NCI-H1694 treated with DMSO at 0.1 percent for 48 hours (cell line): Measurements from ENCODE around the gene KDM2B.
"Not testable (repeated sequence)": the region's sequence is repeated elsewhere in the genome, so short reads cannot be mapped to it uniquely, and the experiment has no call there.

Experiments
- DNase-seq: peaks from one replicate; lab custom pipeline; 2025; lab: John Stamatoyannopoulos, UW

The KDM2B gene

DNA sequence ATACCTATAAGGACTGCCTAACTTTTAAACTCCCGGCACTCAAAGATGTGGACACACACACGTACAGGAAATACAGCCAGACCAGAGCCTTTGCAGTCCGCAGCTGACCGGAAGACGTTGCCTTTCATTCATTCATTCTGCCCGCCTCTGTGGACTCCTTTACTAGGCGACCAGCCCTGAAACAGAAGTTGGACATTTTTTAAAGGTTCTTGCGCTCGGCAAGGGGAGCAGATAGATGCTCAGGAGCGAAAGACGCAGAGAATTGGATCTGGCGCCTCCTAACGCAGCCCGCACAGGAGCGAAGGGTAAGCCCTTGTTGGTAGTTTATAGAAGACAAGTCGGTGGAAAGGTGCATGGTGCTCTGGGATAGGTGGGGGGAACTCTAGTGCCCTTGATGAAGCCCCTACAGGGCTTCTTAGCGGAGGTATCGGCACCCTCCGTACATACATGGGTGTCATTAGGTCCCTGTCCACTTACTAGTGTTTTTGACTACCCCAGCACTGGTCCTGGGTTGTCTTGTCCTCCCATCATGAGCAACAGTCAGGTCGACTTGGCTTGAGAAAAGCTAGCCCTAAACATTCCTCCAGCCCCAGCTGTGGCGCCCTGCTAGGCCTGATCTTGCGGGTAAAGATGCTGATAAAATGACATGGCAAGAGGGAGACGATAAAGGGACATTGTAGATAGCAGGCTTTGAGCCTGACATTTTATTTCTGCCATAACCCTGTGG lies at the start of gene KDM2B:
Gene KDM2B (minus strand): TSS at position 65 of the 727 bp plus-strand sequence. CDS start 112 bp downstream, outside the sequence.
- no peak for DNase-seq

DNA sequence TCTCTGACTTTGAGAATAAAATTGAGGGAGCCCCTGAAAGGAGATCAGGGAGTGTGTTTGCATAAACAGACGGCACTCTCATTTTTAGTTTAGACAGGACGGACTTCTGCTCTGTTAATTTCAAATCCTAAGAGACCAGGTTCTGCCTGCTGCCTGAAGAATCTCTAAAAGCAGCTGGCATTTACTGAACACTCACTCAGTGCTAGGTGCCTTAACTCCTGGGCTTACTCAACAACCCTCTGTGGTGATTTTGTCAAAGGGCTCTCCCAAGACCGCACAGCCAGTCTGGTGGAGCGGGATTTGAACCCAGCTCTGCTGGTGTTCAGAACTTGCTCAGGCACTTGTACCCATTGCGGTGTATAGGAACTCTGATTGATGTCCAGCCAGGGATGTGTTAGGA lies 47.7 kb upstream of the KDM2B start:
- no peak for DNase-seq

DNA sequence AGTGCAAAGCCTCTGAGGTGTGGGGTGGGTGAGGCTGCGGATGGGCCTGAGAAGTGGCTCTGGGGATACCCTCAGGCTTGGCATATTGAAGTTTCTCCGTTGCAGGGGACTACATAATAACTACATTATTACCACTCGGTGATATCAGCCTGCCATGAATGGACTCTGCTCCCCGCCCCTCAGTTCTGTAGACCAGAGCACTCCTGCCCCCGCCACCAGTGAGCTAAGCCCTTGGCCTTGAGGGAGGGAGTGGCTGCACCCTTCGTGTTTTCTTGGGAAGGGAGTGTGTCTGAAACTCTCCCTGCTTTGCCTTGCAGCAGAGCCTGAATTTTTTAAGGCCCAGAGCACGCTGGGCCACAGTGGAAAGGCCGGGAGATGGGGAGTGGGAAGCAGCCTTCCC lies 47.2 kb upstream of the KDM2B start:
- no peak for DNase-seq

DNA sequence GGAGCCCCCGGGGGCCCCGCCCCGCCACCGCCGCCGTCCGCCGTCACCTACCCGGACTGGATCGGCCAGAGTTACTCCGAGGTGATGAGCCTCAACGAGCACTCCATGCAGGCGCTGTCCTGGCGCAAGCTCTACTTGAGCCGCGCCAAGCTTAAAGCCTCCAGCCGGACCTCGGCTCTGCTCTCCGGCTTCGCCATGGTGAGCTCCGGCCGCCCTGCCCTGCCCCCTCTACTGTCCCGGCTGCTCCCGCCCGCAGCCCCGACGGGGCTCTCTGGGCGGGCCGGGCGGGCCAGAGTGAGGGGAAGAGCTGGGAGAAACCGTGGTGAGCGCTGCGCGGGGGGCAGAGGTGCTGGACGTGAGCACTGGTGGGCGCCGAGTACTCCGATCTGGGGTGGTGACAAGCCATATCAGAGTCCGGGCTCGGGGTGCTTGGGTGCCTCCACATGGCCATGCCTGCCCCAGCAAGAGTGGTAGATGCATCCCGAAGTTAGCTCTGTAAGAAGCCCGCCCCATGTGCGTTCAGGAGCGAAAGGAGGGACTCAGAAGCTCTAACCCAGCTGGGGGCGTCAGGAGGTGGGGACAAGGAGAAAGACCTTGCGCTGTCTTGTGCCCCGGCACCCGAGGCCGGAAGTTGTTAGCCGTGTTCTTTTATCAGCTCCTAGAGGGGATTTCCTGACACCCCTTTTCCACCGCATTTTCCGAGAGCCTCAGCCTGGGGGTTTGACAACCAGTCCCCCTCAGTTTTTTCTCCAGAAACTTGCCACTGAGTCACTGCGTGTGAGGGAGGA lies 46.2 kb upstream of the KDM2B start:
- DNase-seq = no peak

DNA sequence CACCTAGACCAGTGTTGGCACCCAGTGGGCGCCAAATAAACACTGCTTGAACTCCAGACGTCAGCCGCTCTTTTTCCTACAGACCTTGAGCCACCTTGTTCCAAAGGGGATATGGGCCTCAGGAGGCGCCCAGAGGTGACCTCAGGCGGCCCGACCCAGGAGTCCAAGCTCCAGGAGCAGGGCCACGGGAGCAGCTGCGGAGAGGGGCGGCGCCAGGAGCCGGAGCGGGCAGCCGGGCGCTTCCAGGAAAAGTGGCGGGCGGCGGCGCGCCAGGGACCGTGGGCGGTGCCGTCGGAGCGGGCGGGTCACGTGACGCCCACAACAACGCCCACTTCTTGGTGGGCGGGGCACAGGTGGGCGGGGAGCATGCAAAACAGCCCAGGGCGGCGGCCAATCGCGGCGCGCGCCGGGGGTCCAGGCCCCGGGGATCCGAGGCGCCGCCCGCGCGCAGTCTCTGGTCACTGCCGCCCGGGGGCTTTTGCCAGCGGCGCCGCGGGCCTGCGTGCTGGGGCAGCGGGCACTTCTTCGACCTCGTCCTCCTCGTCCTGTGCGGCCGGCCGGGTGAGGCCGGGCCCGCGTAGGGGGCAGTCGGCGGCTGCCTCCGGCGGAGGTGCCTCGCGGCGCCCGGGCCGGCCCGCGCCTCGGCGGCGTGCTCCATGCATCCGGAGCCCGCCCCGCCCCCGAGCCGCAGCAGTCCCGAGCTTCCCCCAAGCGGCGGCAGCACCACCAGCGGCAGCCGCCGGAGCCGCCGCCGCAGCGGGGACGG lies 45.4 kb upstream of the KDM2B start, which contains the start of gene ORAI1:
Gene ORAI1 (plus strand): TSS at position 444 of the 766 bp plus-strand sequence.
- peak; percentile 71 for DNase-seq

DNA sequence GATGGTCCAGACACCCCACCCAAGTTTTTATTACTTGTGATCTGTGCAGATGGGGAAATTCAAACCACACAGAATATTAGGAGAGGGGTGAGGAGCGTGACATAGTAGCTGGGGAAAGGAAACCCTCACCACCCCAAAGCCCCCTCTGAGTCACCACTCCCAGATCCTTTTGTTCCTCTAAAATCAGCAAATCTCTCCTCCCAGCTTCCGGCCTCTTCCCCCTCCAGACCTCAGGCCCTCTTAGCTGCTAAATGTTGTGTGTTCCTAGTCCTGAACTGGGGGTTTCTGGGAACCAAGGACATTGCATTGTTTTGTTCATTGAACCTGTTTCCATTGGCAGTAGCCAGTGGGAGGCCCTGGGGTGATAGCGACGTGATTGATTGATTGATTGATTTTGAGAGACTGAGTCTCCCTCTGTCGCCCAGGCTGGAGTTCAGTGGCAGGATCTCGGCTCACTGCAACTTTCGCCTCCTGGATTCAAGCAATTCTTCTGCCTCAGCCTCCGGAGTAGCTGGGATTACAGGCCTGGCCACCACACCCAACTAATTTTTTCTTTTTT lies 39.6 kb upstream of the KDM2B start:
- no peak for DNase-seq

DNA sequence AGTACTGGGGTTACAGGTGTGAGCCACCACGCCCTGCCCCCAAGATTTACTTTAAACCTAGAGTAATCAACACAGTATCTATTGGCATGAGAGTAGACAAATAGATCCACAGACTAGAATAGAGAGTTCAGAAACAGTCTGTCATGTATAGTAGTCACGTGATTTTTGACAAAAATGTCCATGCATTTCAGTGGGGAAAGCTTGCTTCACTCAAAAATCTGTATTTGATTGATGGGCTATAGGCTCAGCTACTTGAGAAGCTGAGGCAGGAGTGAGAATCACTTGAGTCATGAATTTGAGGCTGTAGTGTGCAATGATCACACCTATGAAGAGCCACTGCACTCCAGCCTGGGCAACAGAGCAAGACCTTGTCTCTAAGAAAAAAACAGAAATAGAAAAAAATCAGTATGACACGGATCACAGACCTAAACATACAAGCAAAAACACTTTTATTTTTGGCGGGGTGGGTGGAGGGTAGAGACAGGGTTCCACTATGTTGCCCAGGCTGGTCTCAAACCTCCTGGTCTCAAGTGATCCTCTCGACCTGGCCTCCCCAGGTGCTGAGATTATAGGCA lies 37.9 kb upstream of the KDM2B start:
- DNase-seq = no peak

DNA sequence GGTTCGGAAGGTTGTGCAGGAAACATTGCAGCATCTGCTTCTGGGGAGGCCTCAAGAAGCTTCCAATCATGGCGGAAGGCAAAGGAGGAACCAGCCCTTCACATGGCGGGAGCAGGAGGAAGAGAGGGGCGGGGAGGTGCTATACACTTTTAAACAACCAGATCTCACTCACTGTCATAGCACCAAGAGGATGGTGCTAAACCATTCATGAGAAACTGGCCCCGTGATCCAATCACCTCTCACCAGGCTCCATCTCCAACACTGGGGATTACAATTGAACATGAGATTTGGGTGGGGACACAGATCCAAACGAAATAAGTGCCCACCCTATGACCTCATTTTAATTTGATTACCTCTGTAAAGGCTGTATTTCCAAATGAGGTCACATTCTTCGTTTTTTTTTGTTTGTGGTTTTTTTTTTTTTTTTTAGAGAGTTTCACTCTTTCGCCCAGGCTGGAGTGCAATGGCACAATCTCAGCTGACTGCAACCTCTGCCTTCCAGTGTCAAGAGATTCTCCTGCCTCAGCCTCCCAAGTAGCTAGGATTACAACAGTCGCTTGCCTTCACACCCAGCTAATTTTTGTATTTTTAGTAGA lies 34.1 kb upstream of the KDM2B start:
- no peak for DNase-seq

DNA sequence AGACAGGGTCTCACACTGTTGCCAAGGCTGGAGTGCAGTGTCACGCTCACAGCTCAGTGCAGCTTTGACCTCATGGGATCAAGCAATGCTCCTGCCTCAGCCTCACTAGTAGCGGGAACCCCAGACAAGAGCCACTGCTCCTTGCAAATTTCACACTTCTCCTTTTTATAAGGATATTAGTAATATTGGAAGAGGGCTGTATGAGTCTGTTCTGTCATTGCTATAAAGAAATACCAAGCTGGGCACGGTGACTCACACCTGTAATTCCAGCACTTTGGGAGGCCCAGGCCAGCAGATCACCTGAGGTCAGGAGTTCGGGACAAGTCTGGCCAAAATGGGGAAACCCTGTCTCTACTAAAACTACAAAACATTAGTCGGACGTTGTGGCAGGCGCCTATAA lies 32.6 kb upstream of the KDM2B start:
- DNase-seq = no peak

DNA sequence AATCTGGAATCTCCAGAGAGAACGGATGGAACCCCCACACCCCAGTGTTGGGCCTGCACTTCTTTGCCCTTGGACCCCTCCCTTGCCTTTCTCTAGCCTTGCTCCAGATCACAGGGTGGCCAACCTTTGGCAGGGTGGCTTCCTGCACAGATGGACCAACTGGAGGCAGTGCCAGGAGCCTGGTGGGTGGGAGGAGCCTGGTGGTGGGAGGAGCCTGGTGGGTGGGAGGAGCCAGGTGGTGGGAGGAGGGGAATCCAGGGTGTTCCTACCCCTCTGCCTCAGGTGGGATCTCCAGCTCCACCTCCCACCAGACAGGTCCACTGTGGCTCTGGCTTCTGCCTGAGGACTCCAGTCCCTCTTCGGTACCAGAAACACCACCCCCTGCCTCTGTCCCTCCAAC lies 30.5 kb upstream of the KDM2B start:
- DNase-seq = no peak

DNA sequence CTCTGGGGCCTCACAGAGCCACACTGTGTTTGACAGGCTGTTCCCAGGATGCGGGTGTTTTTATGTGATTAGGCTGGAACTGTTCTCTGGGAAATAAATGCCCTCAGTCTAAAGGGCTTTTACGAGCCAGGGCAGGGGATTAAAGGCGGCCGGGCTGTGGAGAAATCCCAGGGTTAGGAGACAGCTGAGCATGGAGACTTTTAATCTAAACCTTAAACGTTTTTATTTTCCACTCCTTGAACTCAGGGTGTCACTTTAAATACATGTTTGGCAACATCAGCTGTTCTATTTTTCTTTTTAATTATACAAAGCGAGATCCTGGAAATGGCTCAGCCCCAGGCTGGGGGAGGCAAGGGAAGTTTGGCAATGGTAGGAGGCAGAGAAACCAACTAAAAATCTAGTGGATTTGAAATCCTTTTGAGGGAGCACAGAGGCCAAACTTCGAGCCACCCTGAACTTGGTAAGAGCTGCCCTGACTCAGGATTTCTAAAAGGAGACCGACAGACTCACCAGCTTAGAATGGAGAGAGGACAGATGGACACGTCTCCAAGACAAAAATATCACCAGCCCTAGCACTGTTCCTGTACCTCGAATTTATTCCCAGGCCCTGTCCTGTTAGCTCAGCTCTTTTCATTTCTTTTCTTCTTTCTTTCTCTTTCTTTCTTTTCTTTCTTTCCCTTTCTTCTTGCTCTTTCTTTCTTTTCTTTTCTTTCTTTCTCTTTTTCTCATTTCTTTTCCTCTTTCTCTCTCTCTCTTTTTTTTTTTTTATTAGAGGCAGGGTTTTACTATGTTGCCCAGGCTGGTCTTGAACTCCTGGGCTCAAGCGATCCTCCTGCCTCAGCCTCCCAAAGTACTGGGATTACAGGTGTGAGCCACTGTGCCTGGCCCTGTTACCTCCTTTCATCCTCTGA lies 29.7 kb upstream of the KDM2B start:
- DNase-seq = no peak

DNA sequence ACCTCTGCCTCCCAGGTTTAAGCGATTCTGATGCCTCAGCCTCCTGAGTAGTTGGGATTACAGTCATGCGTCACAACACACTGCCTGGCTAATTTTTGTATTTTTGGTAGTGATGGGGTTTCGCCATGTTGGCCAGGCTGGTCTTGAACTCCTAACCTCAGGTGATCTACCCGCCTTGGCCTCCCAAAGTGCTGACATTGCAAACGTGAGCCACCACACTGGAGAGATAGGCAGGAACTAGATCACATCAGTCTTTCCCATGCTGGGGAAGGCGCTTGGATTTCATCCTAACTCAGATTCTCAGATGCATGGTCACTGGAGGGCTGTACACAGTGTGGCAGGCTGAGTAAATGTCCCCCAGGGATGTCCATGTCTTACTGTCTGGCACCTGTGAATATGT lies 27.5 kb upstream of the KDM2B start:
- no peak for DNase-seq

DNA sequence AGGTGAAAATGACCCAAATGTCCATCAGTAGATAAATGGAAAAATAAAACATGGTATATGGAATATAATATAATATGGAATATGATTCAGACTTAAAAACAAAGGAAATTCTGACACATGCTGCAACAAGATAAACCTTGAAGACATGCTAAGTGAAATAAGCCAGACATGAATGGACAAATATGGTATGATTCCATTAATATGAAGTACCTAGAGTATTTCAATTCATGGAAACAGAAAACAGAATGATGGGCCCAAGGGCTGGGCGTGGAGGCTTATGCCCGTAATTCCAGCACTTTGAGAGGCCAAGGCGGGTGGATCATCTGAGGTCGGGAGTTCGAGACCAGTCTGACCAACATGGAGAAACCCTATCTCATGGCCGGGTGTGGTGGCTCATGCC lies 22.8 kb upstream of the KDM2B start:
- DNase-seq = no peak

DNA sequence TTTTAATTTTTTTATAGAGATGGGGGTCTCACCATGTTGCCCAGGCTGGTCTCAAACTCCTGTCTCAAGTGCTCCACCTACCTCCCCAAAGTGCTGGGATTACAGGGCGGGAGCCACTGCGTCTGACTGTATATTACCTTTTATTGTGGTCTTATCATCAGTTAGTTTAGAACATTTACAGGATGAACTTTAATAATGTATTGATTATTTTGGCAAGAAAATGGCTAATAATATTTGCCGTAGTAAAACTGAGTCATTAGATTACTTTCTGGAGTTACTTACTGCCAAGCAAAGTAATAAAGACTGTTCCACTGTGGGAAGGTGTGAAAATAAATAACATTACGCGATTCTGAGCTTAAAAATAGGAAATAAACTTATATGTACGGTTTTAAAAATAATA lies 21.9 kb upstream of the KDM2B start:
- DNase-seq = no peak

DNA sequence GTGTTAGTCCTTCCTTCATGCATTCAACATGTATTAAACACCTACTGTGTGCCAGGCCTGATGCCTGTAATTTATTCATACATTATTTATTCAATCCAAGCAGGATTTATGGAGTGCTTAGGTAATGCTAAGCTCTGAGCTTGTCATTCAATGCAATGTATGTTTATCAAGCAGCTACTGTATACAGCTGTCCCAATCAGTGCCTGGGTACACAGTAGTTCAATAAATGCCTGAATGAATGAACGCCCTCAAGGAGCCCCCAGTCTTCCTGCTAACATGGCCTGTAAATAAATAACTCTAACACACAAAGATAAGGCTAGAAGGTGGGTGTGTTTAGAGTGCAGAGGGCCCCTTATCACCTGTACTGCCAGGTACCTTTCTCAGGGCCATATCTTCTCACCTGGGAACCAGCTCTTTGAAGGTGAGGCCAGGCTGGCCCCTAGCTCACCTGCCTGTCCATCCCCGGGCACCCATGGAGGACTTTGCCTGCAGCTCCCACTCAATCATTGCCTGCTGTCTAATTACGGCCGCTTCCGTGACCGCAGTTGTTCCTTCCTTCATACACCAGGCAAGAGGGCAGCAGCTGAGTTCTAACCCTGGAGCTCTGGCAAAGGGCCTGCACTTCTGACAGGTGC lies 20.0 kb upstream of the KDM2B start:
- no peak for DNase-seq

DNA sequence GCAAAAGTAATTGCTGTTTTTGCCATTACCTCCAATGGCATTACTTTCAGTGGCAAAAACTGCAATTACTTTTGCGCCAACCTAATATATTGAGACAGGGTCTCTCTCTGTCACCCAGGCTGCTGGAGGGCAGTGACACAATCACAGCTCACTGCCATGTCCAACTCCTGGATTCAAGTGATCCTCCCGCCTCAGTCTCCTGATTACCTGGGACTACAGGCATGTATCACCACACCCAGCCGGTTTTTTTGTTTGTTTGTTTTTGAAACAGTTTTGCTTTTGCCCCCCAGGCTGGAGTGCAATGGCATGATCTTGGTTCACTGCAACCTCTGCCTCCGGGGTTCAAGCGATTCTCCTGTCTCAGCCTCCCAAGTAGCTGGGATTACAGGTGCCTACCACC lies 15.7 kb upstream of the KDM2B start:
- no peak for DNase-seq

DNA sequence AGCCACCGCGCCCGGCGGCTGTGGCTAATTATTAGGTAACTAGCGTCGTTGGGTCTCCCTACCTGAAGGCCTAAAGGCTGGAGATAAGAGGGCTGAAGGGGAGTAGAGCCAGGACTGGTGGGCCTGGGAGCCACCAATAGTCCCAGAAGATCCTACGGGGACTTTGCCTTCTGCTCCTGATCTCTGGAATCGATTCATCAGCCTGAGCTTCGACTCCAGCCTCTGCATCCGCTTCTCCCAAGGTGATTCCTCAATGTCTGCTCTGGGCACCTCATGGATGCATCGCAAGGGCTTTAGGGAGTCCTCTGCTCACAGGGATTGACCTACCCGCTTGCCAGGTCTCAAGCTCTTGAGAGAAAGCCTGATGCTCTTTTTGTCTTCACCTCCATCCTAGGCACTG lies 14.7 kb upstream of the KDM2B start:
- no peak for DNase-seq

DNA sequence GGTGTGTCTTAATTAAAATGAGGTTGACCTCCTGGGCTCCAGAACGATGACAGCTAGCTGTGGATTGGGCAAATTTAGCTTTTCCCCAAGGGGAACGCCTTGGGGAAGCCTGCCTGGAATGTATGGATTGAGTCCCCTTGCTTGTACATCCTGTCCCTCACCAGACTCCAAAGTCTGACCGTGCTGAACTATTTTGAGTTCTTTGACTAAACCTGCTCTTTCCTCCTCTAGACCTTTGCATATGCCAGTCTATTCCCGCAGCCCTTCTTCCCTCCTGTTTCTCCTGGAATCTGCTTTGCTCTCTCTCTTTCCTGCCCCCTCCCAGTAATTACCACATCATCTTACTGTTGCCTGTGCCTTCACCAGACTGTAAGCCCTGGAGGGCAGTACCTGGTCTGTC lies 11.5 kb upstream of the KDM2B start:
- DNase-seq = no peak

DNA sequence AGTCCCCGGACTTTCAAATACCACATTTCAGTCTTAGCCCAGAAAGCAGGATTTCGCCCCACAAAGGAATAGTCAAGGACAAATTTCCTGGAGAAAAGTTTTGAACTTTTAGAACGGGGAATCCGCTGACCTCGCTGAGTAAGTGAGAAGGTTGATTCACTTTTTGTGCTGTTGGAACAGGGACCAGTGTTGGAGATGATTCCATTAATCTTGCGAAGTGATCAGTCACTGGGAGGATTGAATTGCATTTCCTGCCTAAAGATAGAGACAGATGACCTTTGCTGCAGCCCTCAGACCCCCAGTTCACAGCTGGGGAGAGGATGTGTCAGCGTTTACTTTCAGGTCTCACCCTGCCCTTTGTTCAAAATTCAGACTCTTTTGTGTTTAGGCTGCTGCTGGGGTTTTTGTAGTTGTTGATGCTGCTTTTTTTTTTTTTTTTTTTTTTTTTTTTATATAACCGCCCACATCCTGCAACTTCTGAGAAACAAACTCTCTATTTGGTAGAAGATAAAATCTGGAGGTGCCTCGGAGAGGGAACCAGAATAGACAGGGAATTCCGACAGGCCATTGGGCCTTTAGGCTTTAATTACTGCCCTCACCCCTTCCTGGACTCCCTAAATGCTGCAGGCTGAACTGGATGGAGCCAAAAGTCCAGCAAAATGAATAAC lies 9.8 kb upstream of the KDM2B start:
- no peak for DNase-seq

DNA sequence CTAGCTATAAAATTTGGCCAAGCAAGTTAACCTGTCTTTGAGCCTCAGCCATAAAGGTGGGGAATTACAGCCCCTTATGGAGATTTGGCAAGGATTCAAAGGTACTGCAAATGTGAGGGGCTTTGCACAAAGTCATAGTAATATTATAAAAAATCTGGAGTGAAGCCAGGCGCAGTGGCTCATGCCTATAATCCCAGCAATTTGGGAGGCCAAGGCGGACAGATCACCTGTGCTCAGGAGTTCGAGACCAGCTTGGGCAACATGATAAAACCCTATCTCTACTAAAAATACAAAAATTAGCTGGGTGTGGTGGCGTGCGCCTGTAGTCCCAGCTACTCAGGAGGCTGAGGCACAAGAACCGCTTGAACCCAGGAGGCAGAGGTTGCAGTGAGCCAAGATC lies 4.1 kb upstream of the KDM2B start:
- DNase-seq = not testable (repeated sequence)
